Natural killer cell (primary cell): ENCODE results near the gene WNT3A. TPM values are rescaled to one million over a fixed set of nuclear protein-coding genes. Genes with fewer than 3 reads are reported as not detected.

Experiments used
- ATAC-seq, 3 donors: fragments of 150-1000 bp in 2 of 3; fragments of 200-7000 bp in 1 of 3; cut with Tn5 transposase; 1 replicate in 1 of 3; 2 replicates in 2 of 3; pipeline ENCODE4 v1.10.0; 2021; ENCODE audit warnings: mild to moderate bottlenecking in 2 of 3, moderate library complexity in 2 of 3
- DNase-seq, 2 donors: peaks; one replicate each; pipeline versions ENCODE4 v3.0.0 to v3.0.0-alpha.2; 2013 to 2021; ENCODE audit warnings: mixed read lengths in 1 of 2
- H3K27ac ChIP-seq: one replicate; pipeline ENCODE4 v1.5.1; 2013; ENCODE audit warnings: mild to moderate bottlenecking, low read length
- H3K27me3 ChIP-seq: one replicate; pipeline ENCODE4 v1.6.1; 2013; ENCODE audit warnings: low read length; ENCODE audit not compliant: control insufficient read depth, insufficient read depth
- H3K36me3 ChIP-seq: one replicate; pipeline ENCODE4 v1.6.1; 2013; ENCODE audit warnings: low read length; ENCODE audit not compliant: control insufficient read depth, insufficient read depth
- H3K4me1 ChIP-seq: one replicate; pipeline ENCODE4 v1.6.1; 2013; ENCODE audit warnings: low read length; ENCODE audit not compliant: control insufficient read depth, insufficient read depth
- H3K4me3 ChIP-seq: one replicate; pipeline ENCODE4 v1.5.1; 2013; ENCODE audit warnings: low read length
- H3K9me3 ChIP-seq: one replicate; pipeline ENCODE4 v1.6.1; 2013; ENCODE audit warnings: low read length; ENCODE audit not compliant: control insufficient read depth, insufficient read depth
- H3K27ac Mint-ChIP-seq, 2 donors: one replicate each; pipeline ENCODE4 v1.8.0; 2022; ENCODE audit warnings: mild to moderate bottlenecking in 2 of 2, mixed read lengths in 2 of 2, moderate library complexity in 1 of 2
- H3K27me3 Mint-ChIP-seq, 2 donors: one replicate each; pipeline ENCODE4 v1.8.0; 2022; ENCODE audit warnings: low read depth in 2 of 2, mixed read lengths in 2 of 2
- H3K36me3 Mint-ChIP-seq: one replicate; pipeline ENCODE4 v1.8.0; 2022; ENCODE audit warnings: mixed read lengths
- H3K4me1 Mint-ChIP-seq, 2 donors: one replicate each; pipeline ENCODE4 v1.8.0; 2022; ENCODE audit warnings: mixed read lengths in 2 of 2
- H3K4me3 Mint-ChIP-seq: one replicate; pipeline ENCODE4 v1.8.0; 2022; ENCODE audit warnings: mild to moderate bottlenecking, moderate library complexity, mixed read lengths
- H3K9me3 Mint-ChIP-seq, 2 donors: one replicate each; pipeline ENCODE4 v1.8.0; 2022; ENCODE audit warnings: mixed read lengths in 2 of 2
- WGBS: methylation state at CpG from one replicate; pipeline ENCODE4 v1.1.7; 2013; ENCODE audit warnings: missing lambda C conversion rate; ENCODE audit not compliant: insufficient coverage; 5-methylcytosine and 5-hydroxymethylcytosine counted together
- intact Hi-C: fragments of 100-400 bp; cut with micrococcal nuclease; formaldehyde crosslinking; loops from one replicate; pipeline ENCODE4 v1.14.2; 2022
- total RNA-seq, 4 donors: library from RNA; stranded (reverse); fragments of 120-200 nt in 1 of 4; gene quantifications; one replicate each; pipeline versions ENCODE4 v1.2.3 to v1.2.4, GENCODE V29; 2013 to 2022
- TF ChIP-seq, protein P1 (sequence below): fragments of 200-600 bp; IDR thresholded peaks from one replicate; pipeline ENCODE4 v1.8.0; 2022; ENCODE audit warnings: antibody characterized with exemption

The WNT3A gene
- total RNA-seq, 3 donors from 2014 or later (not counting 1 experiment from before 2014, with no cell fraction given): not detected

DNA sequence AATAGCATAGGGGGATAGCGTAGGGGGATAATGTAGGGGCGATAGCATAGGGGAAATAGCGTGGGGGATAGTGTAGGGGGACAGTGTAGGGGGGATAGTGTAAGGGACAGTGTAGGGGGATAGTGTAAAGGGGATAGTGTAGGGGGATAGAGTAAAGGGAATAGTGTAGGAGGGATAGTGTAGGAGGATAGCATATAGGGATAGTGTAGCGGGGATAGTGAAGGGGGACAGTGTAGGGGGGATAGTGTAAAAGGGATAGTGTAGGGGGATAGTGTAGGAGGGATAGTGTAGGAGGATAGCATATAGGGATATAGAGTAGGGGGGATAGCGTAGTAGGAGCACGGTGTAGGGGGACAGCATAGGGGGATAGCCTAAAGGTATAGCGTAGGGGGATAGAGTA lies 61.6 kb downstream of the WNT3A start:
- WGBS: 74% methylated on average over 7 of the region's 7 CpGs
- Mint-ChIP-seq H3K4me1 (no peaks in the 10 kb centered on the region), H3K36me3 (no peaks in the 10 kb centered on the region), H3K9me3 (no peaks in the 10 kb centered on the region), H3K27ac (no peak overlapping the region), H3K27me3 (peaks cover 8 to 10% of the 10 kb centered on the region in 2 donors), H3K4me3 (no peak overlapping the region)
- Histone ChIP-seq H3K27me3 (peaks cover 21% of the 10 kb centered on the region), H3K9me3 (no peaks in the 10 kb centered on the region), H3K4me3 (no peak overlapping the region), H3K4me1 (no peaks in the 10 kb centered on the region), H3K36me3 (no peaks in the 10 kb centered on the region), H3K27ac (no peak overlapping the region)
- no peak for ATAC-seq
- TF ChIP-seq, protein P1, sequence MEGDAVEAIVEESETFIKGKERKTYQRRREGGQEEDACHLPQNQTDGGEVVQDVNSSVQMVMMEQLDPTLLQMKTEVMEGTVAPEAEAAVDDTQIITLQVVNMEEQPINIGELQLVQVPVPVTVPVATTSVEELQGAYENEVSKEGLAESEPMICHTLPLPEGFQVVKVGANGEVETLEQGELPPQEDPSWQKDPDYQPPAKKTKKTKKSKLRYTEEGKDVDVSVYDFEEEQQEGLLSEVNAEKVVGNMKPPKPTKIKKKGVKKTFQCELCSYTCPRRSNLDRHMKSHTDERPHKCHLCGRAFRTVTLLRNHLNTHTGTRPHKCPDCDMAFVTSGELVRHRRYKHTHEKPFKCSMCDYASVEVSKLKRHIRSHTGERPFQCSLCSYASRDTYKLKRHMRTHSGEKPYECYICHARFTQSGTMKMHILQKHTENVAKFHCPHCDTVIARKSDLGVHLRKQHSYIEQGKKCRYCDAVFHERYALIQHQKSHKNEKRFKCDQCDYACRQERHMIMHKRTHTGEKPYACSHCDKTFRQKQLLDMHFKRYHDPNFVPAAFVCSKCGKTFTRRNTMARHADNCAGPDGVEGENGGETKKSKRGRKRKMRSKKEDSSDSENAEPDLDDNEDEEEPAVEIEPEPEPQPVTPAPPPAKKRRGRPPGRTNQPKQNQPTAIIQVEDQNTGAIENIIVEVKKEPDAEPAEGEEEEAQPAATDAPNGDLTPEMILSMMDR: no peak
- intact Hi-C loops: no loop called here
- no peak for DNase-seq

DNA sequence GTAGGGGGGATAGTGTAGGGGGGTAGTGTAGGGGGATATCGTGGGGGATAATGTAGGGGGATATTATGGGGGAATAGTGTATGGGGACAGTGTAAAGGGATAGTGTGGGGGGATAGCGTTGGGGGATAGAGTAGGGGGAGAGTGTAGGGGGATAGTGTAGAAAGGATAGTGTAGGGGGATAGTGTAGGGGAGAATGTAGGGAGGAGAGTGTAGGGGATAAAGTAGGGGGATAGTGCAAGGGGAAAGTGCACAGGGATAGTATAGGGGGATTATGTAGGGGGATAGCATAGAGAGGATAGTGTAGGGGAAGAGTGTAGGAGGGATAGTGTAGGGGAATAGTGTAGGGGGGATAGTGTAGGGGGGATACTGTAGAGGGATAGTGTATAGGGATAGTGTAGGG lies 63.4 kb downstream of the WNT3A start:
- Histone ChIP-seq H3K27me3 (peaks cover 9% of the 10 kb centered on the region), H3K4me3 (no peak overlapping the region), H3K27ac (no peak overlapping the region), H3K4me1 (no peaks in the 10 kb centered on the region), H3K36me3 (no peaks in the 10 kb centered on the region), H3K9me3 (no peaks in the 10 kb centered on the region)
- H3K4me1 Mint-ChIP-seq: peaks cover 0 to 4% of the 10 kb centered on the region in 2 donors
- H3K27me3 Mint-ChIP-seq: peaks cover 8 to 10% of the 10 kb centered on the region in 2 donors
- TF ChIP-seq, protein P1: no peak
- no peak overlapping the region for H3K4me3 Mint-ChIP-seq
- DNase-seq (no peak), ATAC-seq (no peak)
- H3K27ac Mint-ChIP-seq: no peak overlapping the region
- H3K36me3 Mint-ChIP-seq: no peaks in the 10 kb centered on the region
- intact Hi-C loops: no loop called here
- WGBS: 57% methylated on average over 2 of the region's 2 CpGs
- H3K9me3 Mint-ChIP-seq: no peaks in the 10 kb centered on the region

DNA sequence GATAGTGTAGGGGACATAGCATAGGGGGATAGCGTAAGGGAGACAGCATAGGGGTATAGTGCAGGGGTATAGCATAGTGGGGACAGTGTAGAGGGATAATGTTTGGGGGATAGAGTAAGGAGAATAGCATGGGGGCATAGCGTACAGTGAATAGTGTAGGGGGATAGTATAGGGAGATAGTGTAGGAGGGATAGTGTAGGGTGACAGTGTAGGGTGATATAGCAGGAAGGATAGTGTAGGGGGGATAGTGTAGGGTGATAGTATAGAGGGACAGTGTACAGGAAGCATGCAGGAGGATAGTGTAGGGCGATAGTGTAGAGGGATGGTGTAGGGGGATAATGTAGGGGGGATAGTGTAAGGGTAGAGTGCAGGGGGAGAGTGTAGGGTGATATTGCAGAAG lies 64.1 kb downstream of the WNT3A start:
- TF ChIP-seq, protein P1: no peak
- DNase-seq: no peak
- Mint-ChIP-seq H3K27me3 (peaks cover 8 to 10% of the 10 kb centered on the region in 2 donors), H3K36me3 (no peaks in the 10 kb centered on the region), H3K27ac (no peak overlapping the region), H3K4me1 (peaks cover 0 to 4% of the 10 kb centered on the region in 2 donors), H3K4me3 (no peak overlapping the region), H3K9me3 (no peaks in the 10 kb centered on the region)
- no peaks in the 10 kb centered on the region for H3K9me3 ChIP-seq
- ATAC-seq: peak in 1 of 3 donors; percentile 20
- H3K27me3 ChIP-seq: peaks cover 4% of the 10 kb centered on the region
- no peak overlapping the region for H3K4me3 ChIP-seq
- 74% methylated on average over 3 of the region's 3 CpGs for WGBS
- H3K36me3 ChIP-seq: no peaks in the 10 kb centered on the region
- H3K27ac ChIP-seq: no peak overlapping the region
- intact Hi-C loops: no loop called here
- H3K4me1 ChIP-seq: no peaks in the 10 kb centered on the region
